ENCODE data around the gene PTGDS. TPM values are rescaled to one million over a fixed set of nuclear protein-coding genes. Genes with fewer than 3 reads are reported as not detected.

The PTGDS gene
- total and polyA plus RNA-seq, 9 of the 15 experiments (the other 6 are each of a cell fraction or from before 2014, with no cell fraction given), result 0.46 to 7.1 (median 2.0) TPM

DNA sequence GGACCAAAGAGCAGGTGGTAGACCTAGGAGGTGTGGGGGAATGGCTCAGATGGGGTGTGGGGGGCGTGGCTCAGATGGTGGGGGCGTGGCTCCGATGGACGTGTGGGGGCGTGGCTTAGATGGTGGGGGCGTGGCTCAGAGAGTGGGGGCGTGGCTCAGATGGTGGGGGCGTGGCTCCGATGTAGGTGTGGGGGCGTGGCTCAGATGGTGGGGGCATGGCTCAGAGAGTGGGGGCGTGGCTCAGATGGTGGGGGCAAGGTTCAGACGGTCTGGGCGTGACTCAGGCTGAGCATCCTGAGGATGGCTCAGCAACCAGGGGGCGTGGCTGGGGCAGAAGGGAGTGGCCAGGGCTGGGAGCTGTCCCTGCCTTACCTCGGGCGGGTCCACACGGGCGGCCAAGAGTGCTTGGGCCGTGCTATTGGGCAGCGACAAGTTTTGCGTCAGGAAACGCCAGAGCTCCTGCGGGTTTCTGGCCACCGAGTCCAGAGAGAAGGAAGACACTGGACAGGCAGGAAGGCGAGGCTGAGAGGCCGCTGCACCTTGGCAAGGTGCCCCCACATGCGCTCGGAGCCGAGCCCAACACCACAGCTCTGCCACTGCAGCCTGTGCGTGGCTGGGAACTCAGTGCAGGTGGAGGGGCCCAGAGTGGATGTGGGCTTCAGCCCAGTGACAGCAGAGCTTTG is 44.8 kb downstream of the PTGDS start (continued):
- peak; percentile 56; the same call in 1 of the 2 replicates for TF ChIP-seq CREB1 (IDR thresholded peaks at IDR 0.05)
- TF ChIP-seq CREB1 (CRISPR knock-in tag; IDR thresholded peaks at IDR 0.05), result no peak
- no peak for TF ChIP-seq NR2C2 (CRISPR knock-in tag; IDR thresholded peaks at IDR 0.05)
- TF ChIP-seq NR2C2 (tag; IDR thresholded peaks at IDR 0.05), result peak; percentile 63
- TF ChIP-seq TEAD1 (CRISPR knock-in tag; IDR thresholded peaks at IDR 0.05), result peak in 1 of 2 experiments; percentile 60; a peak in 1 of 4 replicates
- TF ChIP-seq FOXK2 (conservative IDR thresholded peaks at IDR 0.05 in 1 of 2, IDR thresholded peaks at IDR 0.05 in 1 of 2; ENCODE audit: low read depth in 2 of 2), result 0 out of 4 replicates have a peak, but pooled peaks of 1 of the 2 experiments have one; percentile 29
- no peak for TF ChIP-seq MTF1 (CRISPR knock-in tag; IDR thresholded peaks at IDR 0.05; ENCODE audit: borderline replicate concordance)
- 0 out of 2 replicates have a peak, but pooled peaks have one; percentile 26 for TF ChIP-seq ZKSCAN1 (IDR thresholded peaks at IDR 0.05; ENCODE audit: low read depth, low read length)
- TF ChIP-seq NFE2 (IDR thresholded peaks at IDR 0.05; ENCODE audit: low read depth), result peak; percentile 63; the same call in 1 of the 2 replicates
- TF ChIP-seq CCNT2 (IDR thresholded peaks at IDR 0.05; ENCODE audit: borderline replicate concordance, extremely low read depth, insufficient read length, low read depth, low read length), result peak; percentile 51
- TF ChIP-seq ZFP1 (CRISPR knock-in tag; IDR thresholded peaks at IDR 0.05), result no peak
- TF ChIP-seq, protein P1, sequence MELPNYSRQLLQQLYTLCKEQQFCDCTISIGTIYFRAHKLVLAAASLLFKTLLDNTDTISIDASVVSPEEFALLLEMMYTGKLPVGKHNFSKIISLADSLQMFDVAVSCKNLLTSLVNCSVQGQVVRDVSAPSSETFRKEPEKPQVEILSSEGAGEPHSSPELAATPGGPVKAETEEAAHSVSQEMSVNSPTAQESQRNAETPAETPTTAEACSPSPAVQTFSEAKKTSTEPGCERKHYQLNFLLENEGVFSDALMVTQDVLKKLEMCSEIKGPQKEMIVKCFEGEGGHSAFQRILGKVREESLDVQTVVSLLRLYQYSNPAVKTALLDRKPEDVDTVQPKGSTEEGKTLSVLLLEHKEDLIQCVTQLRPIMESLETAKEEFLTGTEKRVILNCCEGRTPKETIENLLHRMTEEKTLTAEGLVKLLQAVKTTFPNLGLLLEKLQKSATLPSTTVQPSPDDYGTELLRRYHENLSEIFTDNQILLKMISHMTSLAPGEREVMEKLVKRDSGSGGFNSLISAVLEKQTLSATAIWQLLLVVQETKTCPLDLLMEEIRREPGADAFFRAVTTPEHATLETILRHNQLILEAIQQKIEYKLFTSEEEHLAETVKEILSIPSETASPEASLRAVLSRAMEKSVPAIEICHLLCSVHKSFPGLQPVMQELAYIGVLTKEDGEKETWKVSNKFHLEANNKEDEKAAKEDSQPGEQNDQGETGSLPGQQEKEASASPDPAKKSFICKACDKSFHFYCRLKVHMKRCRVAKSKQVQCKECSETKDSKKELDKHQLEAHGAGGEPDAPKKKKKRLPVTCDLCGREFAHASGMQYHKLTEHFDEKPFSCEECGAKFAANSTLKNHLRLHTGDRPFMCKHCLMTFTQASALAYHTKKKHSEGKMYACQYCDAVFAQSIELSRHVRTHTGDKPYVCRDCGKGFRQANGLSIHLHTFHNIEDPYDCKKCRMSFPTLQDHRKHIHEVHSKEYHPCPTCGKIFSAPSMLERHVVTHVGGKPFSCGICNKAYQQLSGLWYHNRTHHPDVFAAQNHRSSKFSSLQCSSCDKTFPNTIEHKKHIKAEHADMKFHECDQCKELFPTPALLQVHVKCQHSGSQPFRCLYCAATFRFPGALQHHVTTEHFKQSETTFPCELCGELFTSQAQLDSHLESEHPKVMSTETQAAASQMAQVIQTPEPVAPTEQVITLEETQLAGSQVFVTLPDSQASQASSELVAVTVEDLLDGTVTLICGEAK (IDR thresholded peaks at IDR 0.05), result no peak
- TF ChIP-seq, protein P1 (CRISPR knock-in tag; IDR thresholded peaks at IDR 0.05), result no peak
- no peak for TF ChIP-seq CEBPB (tag; IDR thresholded peaks at IDR 0.05)
- peak; percentile 75 for TF ChIP-seq CREM (IDR thresholded peaks at IDR 0.05; ENCODE audit: low read depth)
